Stimulated activated CD4-positive, alpha-beta T cell treated with anti-CD3 and anti-CD28 coated beads, Interleukin-15, amount 100 ng/mL, for 48 hours (primary cell): ENCODE results near the gene POLR2A.
A peak's percentile ranks its signal among the peaks of the same experiment; 100 is the strongest.
"Not testable (repeated sequence)": the region's sequence is repeated elsewhere in the genome, so short reads cannot be mapped to it uniquely, and the experiment has no call there.

Experiments
- DNase-seq, 2 donors: peaks; one replicate each; pipeline ENCODE4 v3.0.0-alpha.2; 2020; ENCODE audit warnings: low read depth in 2 of 2

The POLR2A gene

DNA sequence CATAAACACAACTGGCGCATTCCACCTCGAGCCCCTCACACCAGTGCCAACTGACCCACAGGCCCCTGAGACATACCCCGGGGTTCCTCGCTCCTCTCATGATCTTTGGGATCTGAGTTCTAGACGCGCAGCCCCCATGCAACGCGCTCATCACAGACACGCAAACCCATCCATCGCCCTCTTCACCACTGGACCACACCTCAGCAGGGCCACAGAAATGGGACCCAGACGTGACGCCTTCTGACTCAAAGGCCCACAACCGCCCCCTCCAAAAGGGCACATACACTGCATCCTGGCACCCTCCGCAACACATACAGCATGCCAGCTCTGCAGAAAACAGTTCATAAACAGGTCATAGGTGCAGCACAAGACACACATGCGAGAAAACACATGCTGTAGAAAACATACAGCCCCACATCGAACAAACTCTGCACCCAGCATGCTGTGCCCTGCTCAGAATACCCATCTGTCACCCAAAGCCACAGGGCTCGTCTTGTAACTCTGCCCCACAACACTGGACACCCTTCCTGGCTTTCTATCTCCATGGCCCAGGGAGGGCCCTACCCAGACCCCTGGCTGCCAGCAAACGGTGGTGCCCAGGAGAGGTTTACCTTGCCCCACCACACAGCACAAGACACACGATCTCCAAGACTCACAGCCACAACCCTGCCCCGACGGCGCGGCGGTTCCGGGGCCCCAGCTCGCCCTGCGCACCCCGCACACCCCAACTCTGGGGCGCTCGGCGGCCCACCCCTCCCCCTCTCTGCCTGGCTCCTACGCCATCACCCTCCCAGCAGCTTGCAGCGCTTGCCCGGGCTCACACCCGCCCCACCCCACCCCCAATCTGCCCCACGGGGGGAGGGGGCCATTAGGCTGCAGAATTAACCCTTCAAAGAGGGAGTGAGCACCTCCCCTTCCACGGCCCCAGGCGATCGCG, 5.6 kb upstream of the POLR2A start:
- peak in 1 of 2 donors; percentile 34 for DNase-seq

DNA sequence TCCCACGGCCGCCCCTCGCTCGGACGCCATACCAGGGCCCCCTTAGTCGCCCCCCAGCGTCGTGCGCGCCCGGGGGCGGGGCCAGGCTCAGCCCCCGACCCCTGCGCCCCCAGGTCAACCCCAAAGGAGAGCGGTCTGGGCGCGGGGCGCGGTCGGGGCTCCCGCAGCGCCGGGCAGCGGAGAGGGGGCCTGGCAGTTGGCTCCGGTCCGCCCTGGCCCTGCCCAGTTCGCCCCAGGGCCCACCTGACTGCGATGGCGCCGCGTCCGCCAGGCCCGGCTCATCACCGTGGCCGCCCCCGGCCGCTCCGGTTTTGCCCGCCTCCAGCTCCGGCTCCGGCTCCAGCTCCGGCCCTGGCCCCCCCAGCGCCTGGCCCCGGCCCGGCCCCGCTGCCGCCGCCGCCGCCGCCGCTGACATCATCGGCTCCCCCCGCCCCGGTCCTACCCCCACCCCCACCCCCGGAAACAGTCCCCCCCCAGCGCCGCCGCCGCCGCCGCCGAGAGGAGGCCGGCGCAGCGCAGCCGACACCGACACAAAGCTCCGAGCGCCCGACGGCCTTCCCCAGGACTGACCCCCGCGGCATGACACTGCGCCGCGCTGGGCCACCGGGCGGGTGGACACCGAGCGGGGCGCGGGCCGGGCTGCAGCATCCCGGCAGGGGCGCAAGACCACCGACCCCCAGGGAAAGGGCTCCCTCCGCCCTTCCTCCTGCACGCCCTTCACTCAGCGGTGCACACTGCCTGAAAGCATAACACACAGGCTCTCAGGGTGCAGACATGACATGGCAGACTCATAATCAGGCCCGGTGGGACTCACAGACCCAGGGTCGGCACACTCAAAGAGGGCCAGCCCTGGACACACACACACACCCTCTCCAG, 4.7 kb upstream of the POLR2A start, which contains the start of gene ZBTB4:
ZBTB4 (minus strand) TSS at position 419 of the 876 bp plus-strand sequence. CDS start 12,830 bp downstream, outside the sequence.
- DNase-seq: peak in 1 of 2 donors; percentile 32

DNA sequence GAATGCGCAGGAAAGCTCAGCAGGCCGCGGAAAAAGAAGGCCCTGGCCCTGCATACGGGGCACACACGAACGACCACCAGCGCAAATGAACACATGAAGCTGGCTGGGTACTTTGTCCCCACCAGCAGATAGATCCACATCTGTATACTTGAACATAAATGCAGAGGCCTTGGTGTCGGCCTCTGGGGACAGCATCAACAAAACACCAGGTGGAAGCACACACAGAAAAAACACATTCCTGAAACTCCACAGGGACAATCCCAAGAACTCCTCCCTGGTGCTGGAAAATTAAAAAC, 4.1 kb upstream of the POLR2A start:
- DNase-seq: no peak

- not testable (repeated sequence) for DNase-seq
Observed at GRCh38 chr17:7481275-7481674, 2.9 kb upstream of the POLR2A start, which contains the start of gene SLC35G6. SLC35G6 (plus strand) TSS chr17:7481446; CDS start chr17:7481517, 71 bp downstream.

DNA sequence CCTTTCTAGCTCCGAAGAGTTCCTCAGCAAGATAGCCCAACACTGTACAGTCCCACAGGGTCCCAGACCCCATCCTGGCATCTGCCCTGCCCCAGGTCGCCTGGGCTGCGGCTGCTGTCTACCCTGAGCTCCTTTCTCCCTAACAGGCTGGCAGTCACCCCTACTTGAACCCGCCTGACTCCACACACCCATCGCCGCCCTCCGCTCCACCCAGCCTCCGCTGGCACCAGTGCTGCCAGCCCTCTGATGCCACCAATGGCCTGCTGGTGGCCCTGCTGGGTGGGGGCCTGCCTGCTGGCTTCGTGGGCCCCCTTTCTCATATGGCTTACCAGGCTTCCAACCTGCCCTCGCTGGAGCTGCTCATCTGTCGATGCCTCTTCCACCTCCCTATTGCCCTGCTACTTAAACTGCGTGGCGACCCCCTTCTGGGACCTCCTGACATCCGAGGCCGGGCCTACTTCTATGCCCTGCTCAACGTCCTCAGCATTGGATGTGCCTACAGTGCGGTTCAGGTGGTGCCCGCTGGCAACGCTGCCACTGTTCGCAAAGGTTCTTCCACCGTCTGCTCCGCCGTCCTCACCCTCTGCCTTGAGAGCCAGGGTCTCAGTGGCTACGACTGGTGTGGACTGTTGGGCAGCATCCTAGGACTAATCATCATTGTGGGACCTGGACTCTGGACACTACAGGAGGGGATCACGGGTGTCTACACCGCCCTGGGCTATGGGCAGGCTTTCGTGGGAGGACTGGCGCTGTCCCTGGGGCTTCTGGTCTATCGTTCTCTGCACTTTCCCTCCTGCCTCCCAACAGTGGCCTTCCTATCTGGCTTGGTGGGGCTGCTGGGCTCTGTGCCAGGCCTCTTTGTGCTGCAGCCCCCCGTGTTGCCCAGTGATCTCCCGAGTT, 2.1 kb upstream of the POLR2A start:
- not testable (repeated sequence) for DNase-seq

DNA sequence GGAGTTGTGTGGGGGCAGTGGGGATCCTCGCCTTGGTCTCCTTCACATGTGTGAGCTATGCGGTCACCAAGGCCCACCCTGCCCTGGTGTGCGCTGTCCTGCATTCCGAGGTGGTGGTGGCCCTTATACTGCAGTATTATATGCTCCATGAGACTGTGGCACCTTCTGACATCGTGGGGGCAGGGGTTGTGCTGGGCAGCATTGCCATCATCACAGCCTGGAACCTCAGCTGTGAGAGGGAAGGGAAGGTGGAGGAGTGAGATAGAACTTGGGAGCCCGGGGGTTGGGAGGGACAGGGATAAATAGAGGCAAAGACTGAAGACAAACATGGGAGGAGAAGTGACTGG, 1.5 kb upstream of the POLR2A start:
- DNase-seq: not testable (repeated sequence)

DNA sequence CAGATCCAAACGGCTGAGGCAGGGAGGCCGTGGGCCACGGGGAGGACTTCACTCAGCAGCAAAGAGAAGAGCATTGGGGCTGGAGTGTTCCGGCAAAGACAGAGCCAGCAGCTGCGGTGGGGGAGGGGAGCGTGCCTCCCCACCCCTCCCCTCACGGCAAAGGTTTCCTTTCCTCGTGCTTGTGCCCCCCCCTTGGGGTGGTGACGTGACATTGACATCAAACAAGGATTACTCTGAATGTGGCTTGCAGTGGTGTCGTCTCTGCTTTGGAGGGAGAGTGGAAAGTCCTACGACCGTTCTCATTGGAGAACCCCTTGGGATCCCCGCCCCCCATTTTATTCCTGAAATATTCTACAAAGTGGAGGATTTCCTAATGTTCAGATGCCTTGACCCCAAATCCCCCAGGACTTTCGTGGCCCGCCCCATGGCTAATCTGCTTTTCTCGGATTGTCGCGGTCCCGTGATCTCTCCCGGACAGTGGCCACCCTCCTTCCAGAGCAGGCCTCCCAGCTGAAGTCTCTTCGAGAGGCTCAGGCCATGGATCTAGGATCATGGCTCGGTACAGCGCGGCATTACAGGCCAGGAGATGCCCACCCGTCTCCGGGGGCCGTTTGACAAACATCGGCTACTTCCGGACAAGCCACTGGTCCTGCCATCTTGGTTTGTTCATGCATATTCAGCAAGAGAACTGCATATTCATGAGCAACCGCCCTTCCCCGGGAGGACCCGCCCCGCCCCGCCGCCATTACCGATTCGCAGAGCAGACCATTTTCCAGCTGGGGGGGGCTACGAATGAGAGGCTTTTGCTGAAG, 705 bp upstream of the POLR2A start:
- DNase-seq: peak; percentile 89 to 90

DNA sequence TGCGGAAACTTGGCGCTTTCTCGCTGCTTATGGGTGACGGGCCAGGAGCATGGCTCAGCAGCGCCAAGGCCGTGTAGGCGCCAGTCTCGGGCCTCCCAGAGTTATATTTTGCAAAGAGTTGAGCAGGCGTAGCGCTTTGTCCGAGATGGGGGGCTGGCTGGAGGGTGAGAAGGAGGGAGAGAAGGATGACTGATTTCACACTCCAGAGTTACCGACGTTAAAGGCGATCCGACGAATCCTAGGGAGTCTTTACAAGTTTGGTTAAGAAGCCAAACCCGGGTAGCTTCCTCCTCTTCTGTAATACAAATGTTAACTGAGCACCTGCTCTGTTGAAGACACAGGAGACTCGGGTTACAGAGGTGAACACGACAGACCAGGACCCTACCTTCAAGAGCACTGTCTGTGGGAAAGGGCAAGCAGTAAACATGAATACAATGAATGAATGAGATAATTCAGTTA, 782 bp downstream of the POLR2A start:
- DNase-seq: no peak

DNA sequence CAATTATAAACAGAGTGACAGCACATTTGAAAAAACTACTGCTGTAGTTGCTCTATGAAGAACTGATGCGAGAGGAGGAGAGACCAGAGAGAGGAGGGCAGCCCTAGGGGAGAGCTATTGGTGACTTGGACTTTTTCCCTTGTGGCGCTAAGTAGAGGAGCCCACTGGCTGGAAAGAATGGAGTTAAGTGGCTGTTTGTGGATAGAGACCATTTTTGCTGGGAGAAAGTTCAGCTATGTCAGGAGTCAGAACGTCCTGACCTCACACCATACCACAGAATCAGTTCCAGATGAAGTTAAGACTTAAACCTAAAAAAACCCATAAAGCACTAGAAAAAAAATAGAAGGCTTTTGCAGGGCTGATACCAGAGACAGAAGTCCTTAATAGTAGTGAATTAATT, 2.0 kb downstream of the POLR2A start:
- DNase-seq: no peak

DNA sequence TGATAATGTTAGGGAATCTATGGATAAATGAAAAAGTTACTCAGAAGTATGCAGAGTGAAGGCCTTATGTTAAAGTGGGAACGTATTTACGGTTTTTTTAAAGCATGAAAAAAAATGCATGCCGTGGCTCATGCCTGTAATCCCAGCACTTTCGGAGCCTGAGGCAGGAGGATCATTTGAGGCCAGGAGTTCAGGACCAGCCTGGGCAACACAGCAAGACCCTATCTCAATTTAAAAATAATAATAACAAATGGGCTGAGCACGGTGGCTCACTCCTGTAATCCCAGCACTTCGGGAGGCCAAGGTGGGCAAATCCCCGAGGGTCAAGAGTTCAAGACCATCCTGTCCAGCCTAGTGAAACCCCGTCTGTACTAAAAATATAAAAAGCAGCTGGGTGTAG, 6.0 kb downstream of the POLR2A start:
- no peak for DNase-seq

DNA sequence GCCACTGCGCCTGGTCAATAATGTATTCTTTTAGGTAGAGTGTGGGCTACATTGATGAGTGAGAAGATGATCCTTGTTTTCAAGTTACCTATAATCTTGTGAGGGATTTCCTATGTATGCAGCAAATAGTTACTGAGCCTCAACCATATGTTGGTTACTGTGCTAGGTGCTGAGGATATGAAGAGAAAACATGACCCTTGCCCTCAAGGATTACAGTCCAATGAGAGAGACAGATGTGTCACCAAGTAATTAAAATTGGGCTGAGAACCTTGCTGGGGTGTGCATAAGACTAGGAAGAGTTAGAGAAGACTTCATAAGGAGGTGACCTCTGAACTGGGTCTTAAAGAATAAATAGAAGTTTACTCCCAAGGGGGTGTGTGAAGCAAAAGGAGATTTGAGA, 7.4 kb downstream of the POLR2A start:
- DNase-seq: no peak

DNA sequence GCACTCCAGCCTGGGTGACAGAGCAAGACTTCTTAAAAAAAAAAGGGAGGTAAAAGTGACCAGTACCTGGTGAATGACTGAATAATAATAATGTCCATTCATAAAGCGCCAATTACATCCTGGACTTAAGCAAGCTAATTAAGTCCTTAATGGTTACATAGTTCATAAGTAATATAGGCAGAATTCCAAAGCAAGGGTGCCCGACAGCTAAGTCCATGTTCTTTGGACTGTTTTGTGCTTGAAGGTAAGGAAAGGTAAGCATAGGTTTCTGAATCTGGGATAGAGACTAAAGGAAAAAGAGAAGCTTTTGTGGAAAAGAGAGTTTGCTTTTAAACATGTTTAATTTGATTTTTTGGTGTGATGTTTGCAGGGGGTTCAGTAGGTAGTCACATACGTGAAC, 9.8 kb downstream of the POLR2A start:
- no peak for DNase-seq

DNA sequence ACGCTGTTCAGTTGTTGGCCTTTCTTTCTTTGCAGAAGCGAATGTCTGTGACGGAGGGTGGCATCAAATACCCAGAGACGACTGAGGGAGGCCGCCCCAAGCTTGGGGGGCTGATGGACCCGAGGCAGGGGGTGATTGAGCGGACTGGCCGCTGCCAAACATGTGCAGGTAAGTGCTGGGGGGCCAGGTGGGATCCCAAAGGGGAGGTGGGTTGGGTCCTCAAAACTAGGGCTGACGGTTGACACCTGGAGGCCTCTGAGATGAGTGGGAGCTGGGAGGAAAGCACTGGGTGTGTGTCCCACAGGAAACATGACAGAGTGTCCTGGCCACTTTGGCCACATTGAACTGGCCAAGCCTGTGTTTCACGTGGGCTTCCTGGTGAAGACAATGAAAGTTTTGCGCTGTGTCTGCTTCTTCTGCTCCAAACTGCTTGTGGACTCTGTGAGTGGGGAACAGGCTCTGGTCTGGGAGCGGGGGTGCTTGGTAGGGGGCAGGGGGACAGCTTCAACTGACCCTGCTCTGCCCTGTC, 11.8 kb downstream of the POLR2A start:
- no peak for DNase-seq

DNA sequence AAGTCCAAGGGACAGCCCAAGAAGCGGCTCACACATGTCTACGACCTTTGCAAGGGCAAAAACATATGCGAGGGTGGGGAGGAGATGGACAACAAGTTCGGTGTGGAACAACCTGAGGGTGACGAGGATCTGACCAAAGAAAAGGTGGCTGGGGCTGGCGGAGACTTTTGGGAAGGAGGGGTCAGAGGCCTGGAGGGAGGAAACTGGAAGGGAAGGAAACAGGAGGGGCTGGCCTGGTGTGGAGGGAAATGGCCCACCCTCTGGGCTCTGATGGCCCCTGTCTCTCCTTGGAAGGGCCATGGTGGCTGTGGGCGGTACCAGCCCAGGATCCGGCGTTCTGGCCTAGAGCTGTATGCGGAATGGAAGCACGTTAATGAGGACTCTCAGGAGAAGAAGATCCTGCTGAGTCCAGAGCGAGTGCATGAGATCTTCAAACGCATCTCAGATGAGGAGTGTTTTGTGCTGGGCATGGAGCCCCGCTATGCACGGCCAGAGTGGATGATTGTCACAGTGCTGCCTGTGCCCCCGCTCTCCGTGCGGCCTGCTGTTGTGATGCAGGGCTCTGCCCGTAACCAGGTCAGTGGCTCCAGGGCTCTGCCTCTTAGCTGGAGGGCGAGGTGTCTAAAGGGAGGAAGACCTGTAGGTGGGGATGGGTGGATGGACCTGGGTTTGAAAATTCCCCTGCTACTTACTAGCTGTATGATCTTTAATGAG, 12.5 kb downstream of the POLR2A start:
- DNase-seq: no peak

GRCh38 chr17:7497228-7497627, 13.1 kb downstream of the POLR2A start:
- DNase-seq: no peak

GRCh38 chr17:7497636-7498035, 13.5 kb downstream of the POLR2A start:
- no peak for DNase-seq

- no peak for DNase-seq
Observed at GRCh38 chr17:7499161-7499560, 15.0 kb downstream of the POLR2A start.

- no peak for DNase-seq
Observed at GRCh38 chr17:7501729-7502128, 17.6 kb downstream of the POLR2A start.

DNA sequence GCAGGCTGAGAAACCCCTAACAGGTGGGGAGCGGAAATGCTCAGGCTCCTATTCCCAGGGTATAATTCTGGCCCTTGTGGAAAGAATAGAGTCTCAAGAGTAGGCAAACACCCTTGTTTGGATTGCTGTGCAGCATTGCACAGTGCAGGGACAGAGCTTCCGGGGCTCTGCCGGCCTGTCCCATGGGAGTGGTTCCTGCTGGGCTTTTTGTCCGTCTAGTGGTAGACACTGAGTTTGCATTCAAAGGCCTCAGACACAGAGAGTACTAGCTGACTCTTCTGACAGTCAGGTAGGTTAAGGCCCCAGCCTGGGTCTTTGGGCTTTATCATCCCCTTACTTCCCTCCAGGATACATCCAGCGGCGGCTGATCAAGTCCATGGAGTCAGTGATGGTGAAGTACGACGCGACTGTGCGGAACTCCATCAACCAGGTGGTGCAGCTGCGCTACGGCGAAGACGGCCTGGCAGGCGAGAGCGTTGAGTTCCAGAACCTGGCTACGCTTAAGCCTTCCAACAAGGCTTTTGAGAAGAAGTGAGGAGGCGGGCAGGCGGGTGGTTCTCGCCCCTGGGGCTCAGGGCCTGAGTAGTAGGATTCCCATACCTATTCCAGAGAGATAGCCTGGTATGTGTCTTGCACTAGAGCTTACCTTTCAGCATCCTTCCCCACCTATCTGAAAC, 18.1 kb downstream of the POLR2A start:
- DNase-seq: no peak
